HepG2 (cell line): ENCODE measurements around the gene PCYT2. TPM values are rescaled to one million over a fixed set of nuclear protein-coding genes. Genes with fewer than 3 reads are reported as not detected.

Experiments
- AKNA ChIP-seq: sonication (generic); formaldehyde crosslinking; IDR thresholded peaks from 2 replicates; pipeline ENCODE4 v1.4.0; 2020; ENCODE audit warnings: missing genetic modification reagents, borderline replicate concordance
- BORCS8-MEF2B ChIP-seq: sonication (generic); formaldehyde crosslinking; IDR thresholded peaks from 2 replicates; pipeline ENCODE4 v1.8.0; 2022; ENCODE audit warnings: mild to moderate bottlenecking, missing genetic modification reagents
- CEBPZ ChIP-seq: IDR thresholded peaks from 2 replicates; pipeline ENCODE4 v1.6.1; 2012; ENCODE audit warnings: low read length, improper control_type of control experiment
- FLYWCH1 ChIP-seq: sonication (generic); formaldehyde crosslinking; IDR thresholded peaks from 2 replicates; pipeline ENCODE4 v1.8.1; 2023; ENCODE audit warnings: mild to moderate bottlenecking, missing genetic modification reagents
- HOXA7 ChIP-seq: sonication (generic); formaldehyde crosslinking; IDR thresholded peaks from 2 replicates; pipeline ENCODE4 v1.8.1; 2022; ENCODE audit warnings: mild to moderate bottlenecking, missing genetic modification reagents, moderate library complexity
- NR1H2 ChIP-seq: sonication (generic); formaldehyde crosslinking; IDR thresholded peaks from 2 replicates; pipeline ENCODE4 v1.8.1; 2022; ENCODE audit warnings: low read depth, missing genetic modification reagents, borderline replicate concordance
- SNRNP70 ChIP-seq: fragments of 200-400 bp; formaldehyde crosslinking; IDR thresholded peaks from 2 replicates; pipeline ENCODE4 v1.6.1; 2017; ENCODE audit warnings: mild to moderate bottlenecking, low read depth, low read length, moderate library complexity
- SRSF9 ChIP-seq: fragments of 200-400 bp; formaldehyde crosslinking; IDR thresholded peaks from 2 replicates; pipeline ENCODE4 v1.6.1; 2018; ENCODE audit warnings: borderline replicate concordance, mild to moderate bottlenecking, low read depth, low read length; ENCODE audit not compliant: insufficient read depth, poor library complexity, severe bottlenecking
- ZNF253 ChIP-seq: sonication (generic); formaldehyde crosslinking; IDR thresholded peaks from 2 replicates; pipeline ENCODE4 v1.8.0; 2022; ENCODE audit warnings: mild to moderate bottlenecking, missing genetic modification reagents, borderline replicate concordance
- ZNF281 ChIP-seq: sonication (generic); formaldehyde crosslinking; IDR thresholded peaks from 2 replicates; pipeline ENCODE4 v1.4.0; 2020; ENCODE audit warnings: missing genetic modification reagents, borderline replicate concordance
- ZNF382 ChIP-seq: sonication (generic); formaldehyde crosslinking; IDR thresholded peaks from 2 replicates; pipeline ENCODE4 v1.5.0; 2020; ENCODE audit warnings: missing genetic modification reagents, mild to moderate bottlenecking, borderline replicate concordance
- ZNF513 ChIP-seq: sonication (generic); formaldehyde crosslinking; conservative IDR thresholded peaks from 2 replicates; pipeline ENCODE4 v1.5.0; 2020; ENCODE audit warnings: missing genetic modification reagents
- ZNF740 ChIP-seq: sonication (generic); formaldehyde crosslinking; IDR thresholded peaks from 2 replicates; pipeline ENCODE4 v1.4.0; 2020; ENCODE audit warnings: missing genetic modification reagents
- ZNF83 ChIP-seq: sonication (generic); formaldehyde crosslinking; IDR thresholded peaks from 2 replicates; pipeline ENCODE4 v1.4.0; 2020; ENCODE audit warnings: missing genetic modification reagents, mild to moderate bottlenecking, borderline replicate concordance
- ZSCAN9 ChIP-seq: IDR thresholded peaks from 2 replicates; pipeline ENCODE4 v1.6.1; 2016; ENCODE audit warnings: borderline replicate concordance
- polyA plus RNA-seq, 8 experiments: library from polyadenylated mRNA; depleted of rRNA in 3 of 8; stranded (reverse) in 7 of 8; unstranded in 1 of 8; fragments of >200 nt; fragmentation: Illumina TruSeq in 4 of 8; extraction: Trizol in 4 of 8; gene quantifications; 2 replicates each; pipeline versions ENCODE4 v1.2.1 to v1.2.3, GENCODE V29; 2011 to 2016; ENCODE audit warnings: low read depth in 4 of 8, missing spikeins in 1 of 8, mixed read lengths in 1 of 8; ENCODE audit not compliant: insufficient read depth in 1 of 8
- total RNA-seq, 5 experiments: library from RNA; depleted of rRNA; stranded (reverse); fragments of >200 nt; fragmentation: Illumina TruSeq; extraction: Trizol; gene quantifications; 2 replicates each; pipeline ENCODE4 v1.2.3, GENCODE V29; 2016; ENCODE audit warnings: low read depth in 1 of 5

The PCYT2 gene
- total and polyA plus RNA-seq, 2 of the 13 experiments (the other 11 are each of a cell fraction or from before 2014, with no cell fraction given), result 147 to 297 TPM

GRCh38 chr17:81858170-81858966 is 52.8 kb downstream of the PCYT2 start (continued):
- no peak for TF ChIP-seq AKNA (CRISPR knock-in tag)
- no peak for TF ChIP-seq BORCS8-MEF2B (CRISPR knock-in tag)
- no peak for TF ChIP-seq HOXA7 (CRISPR knock-in tag)
- TF ChIP-seq ZNF513 (CRISPR knock-in tag), result no peak
- TF ChIP-seq CEBPZ, result no peak
- no peak for TF ChIP-seq ZNF253 (CRISPR knock-in tag)
- no peak for TF ChIP-seq ZNF740 (CRISPR knock-in tag)
- TF ChIP-seq ZNF281, result no peak
- no peak for TF ChIP-seq SRSF9
- TF ChIP-seq ZNF83 (CRISPR knock-in tag), result no peak
- no peak for TF ChIP-seq SNRNP70
- TF ChIP-seq NR1H2 (CRISPR knock-in tag), result no peak
- TF ChIP-seq FLYWCH1 (CRISPR knock-in tag), result no peak
- no peak for TF ChIP-seq ZSCAN9 (CRISPR knock-in tag)
- no peak for TF ChIP-seq ZNF382 (CRISPR knock-in tag)
